Memory B cell (primary cell): ENCODE results near the gene CFAP20DC.
"Not testable (repeated sequence)": the region's sequence is repeated elsewhere in the genome, so short reads cannot be mapped to it uniquely, and the experiment has no call there.

Experiments
- ATAC-seq: fragments of 150-1000 bp; cut with Tn5 transposase; 2 replicates; pipeline ENCODE4 v1.10.0; 2021; ENCODE audit warnings: low read depth, mild to moderate bottlenecking, moderate library complexity
- DNase-seq, 2 donors: peaks; one replicate each; pipeline ENCODE4 v3.0.0; 2022; ENCODE audit warnings: low spot score in 2 of 2
- H3K27ac Mint-ChIP-seq: one replicate; pipeline ENCODE4 v1.8.0; 2022; ENCODE audit warnings: mild to moderate bottlenecking, moderate library complexity, mixed read lengths
- H3K27me3 Mint-ChIP-seq: one replicate; pipeline ENCODE4 v1.8.0; 2022; ENCODE audit warnings: mixed read lengths
- H3K36me3 Mint-ChIP-seq: one replicate; pipeline ENCODE4 v1.8.0; 2022; ENCODE audit warnings: mild to moderate bottlenecking, mixed read lengths
- H3K4me1 Mint-ChIP-seq: one replicate; pipeline ENCODE4 v1.8.0; 2022; ENCODE audit warnings: mixed read lengths
- H3K4me3 Mint-ChIP-seq: one replicate; pipeline ENCODE4 v1.8.0; 2022; ENCODE audit warnings: mild to moderate bottlenecking, moderate library complexity, mixed read lengths
- H3K9me3 Mint-ChIP-seq: one replicate; pipeline ENCODE4 v1.8.0; 2022; ENCODE audit warnings: mixed read lengths

Gene CFAP20DC

GRCh38 chr3:58898513-58898912, 151.3 kb downstream of the CFAP20DC start:
- H3K4me3 Mint-ChIP-seq, result no peak overlapping the region
- peaks cover 3% of the 10 kb centered on the region for H3K36me3 Mint-ChIP-seq
- H3K27me3 Mint-ChIP-seq, result no peaks in the 10 kb centered on the region
- H3K4me1 Mint-ChIP-seq, result peaks cover 11% of the 10 kb centered on the region
- H3K27ac Mint-ChIP-seq, result no peak overlapping the region
- ATAC-seq, result no peak
- H3K9me3 Mint-ChIP-seq, result peaks cover 4% of the 10 kb centered on the region
- DNase-seq, result no peak

GRCh38 chr3:58897646-58898045, 152.2 kb downstream of the CFAP20DC start:
- peaks cover 4% of the 10 kb centered on the region for H3K9me3 Mint-ChIP-seq
- peaks cover 11% of the 10 kb centered on the region for H3K4me1 Mint-ChIP-seq
- peaks cover 3% of the 10 kb centered on the region for H3K36me3 Mint-ChIP-seq
- no peak for ATAC-seq
- H3K4me3 Mint-ChIP-seq, result no peak overlapping the region
- no peak overlapping the region for H3K27ac Mint-ChIP-seq
- no peak for DNase-seq
- H3K27me3 Mint-ChIP-seq, result no peaks in the 10 kb centered on the region

GRCh38 chr3:58895678-58896077, 154.1 kb downstream of the CFAP20DC start:
- H3K27ac Mint-ChIP-seq, H3K9me3 Mint-ChIP-seq, DNase-seq, H3K36me3 Mint-ChIP-seq, H3K4me3 Mint-ChIP-seq, H3K27me3 Mint-ChIP-seq, ATAC-seq: not testable (repeated sequence)
- H3K4me1 Mint-ChIP-seq, result peaks cover 11% of the 10 kb centered on the region

- H3K4me3 Mint-ChIP-seq, H3K36me3 Mint-ChIP-seq, H3K27me3 Mint-ChIP-seq, DNase-seq, H3K9me3 Mint-ChIP-seq, H3K27ac Mint-ChIP-seq, ATAC-seq, H3K4me1 Mint-ChIP-seq: not testable (repeated sequence)
These were observed 157.3 kb downstream of the CFAP20DC start for GRCh38 chr3:58892526-58892925.

GRCh38 chr3:58888087-58888486, 161.7 kb downstream of the CFAP20DC start:
- H3K27me3 Mint-ChIP-seq, result peaks cover 2% of the 10 kb centered on the region
- H3K9me3 Mint-ChIP-seq, result no peaks in the 10 kb centered on the region
- no peak for DNase-seq
- no peak overlapping the region for H3K4me3 Mint-ChIP-seq
- no peak overlapping the region for H3K27ac Mint-ChIP-seq
- H3K4me1 Mint-ChIP-seq, result no peaks in the 10 kb centered on the region
- ATAC-seq, result no peak
- no peaks in the 10 kb centered on the region for H3K36me3 Mint-ChIP-seq

- ATAC-seq (no peak), DNase-seq (no peak)
- H3K36me3 Mint-ChIP-seq, result no peaks in the 10 kb centered on the region
These were observed 165.4 kb downstream of the CFAP20DC start for GRCh38 chr3:58884453-58884852.

GRCh38 chr3:58880182-58880581, 169.6 kb downstream of the CFAP20DC start:
- no peaks in the 10 kb centered on the region for H3K4me1 Mint-ChIP-seq
- ATAC-seq, result no peak
- H3K27me3 Mint-ChIP-seq, result peaks cover 3% of the 10 kb centered on the region
- H3K9me3 Mint-ChIP-seq, result no peaks in the 10 kb centered on the region
- no peaks in the 10 kb centered on the region for H3K36me3 Mint-ChIP-seq
- no peak overlapping the region for H3K27ac Mint-ChIP-seq
- H3K4me3 Mint-ChIP-seq, result no peak overlapping the region
- no peak for DNase-seq

More at GRCh38 chr3:58884453-58884852, 165.4 kb downstream of the CFAP20DC start:
- no peaks in the 10 kb centered on the region for H3K4me1 Mint-ChIP-seq
- no peak overlapping the region for H3K4me3 Mint-ChIP-seq
- H3K27me3 Mint-ChIP-seq, result peaks cover 2% of the 10 kb centered on the region
- no peak overlapping the region for H3K27ac Mint-ChIP-seq
- H3K9me3 Mint-ChIP-seq, result no peaks in the 10 kb centered on the region

GRCh38 chr3:58874795-58875194, 175.0 kb downstream of the CFAP20DC start:
- H3K9me3 Mint-ChIP-seq, result no peaks in the 10 kb centered on the region
- no peaks in the 10 kb centered on the region for H3K36me3 Mint-ChIP-seq
- ATAC-seq, result no peak
- no peaks in the 10 kb centered on the region for H3K4me1 Mint-ChIP-seq
- no peak for DNase-seq
- H3K27ac Mint-ChIP-seq, result no peak overlapping the region
- H3K27me3 Mint-ChIP-seq, result peaks cover 6% of the 10 kb centered on the region
- no peak overlapping the region for H3K4me3 Mint-ChIP-seq

- no peak overlapping the region for H3K27ac Mint-ChIP-seq
- H3K4me1 Mint-ChIP-seq, result no peaks in the 10 kb centered on the region
These were observed 175.5 kb downstream of the CFAP20DC start for GRCh38 chr3:58874248-58874741.

GRCh38 chr3:58868097-58868779, 181.6 kb downstream of the CFAP20DC start:
- Mint-ChIP-seq H3K36me3 (no peaks in the 10 kb centered on the region), H3K4me1 (no peaks in the 10 kb centered on the region), H3K27ac (peak overlapping the region; percentile 50), H3K9me3 (no peaks in the 10 kb centered on the region), H3K4me3 (peak overlapping the region; percentile 60), H3K27me3 (peaks cover 3% of the 10 kb centered on the region)
- DNase-seq (no peak), ATAC-seq (peak; percentile 70)

More at GRCh38 chr3:58874248-58874741, 175.5 kb downstream of the CFAP20DC start:
- Mint-ChIP-seq H3K27me3 (peaks cover 6% of the 10 kb centered on the region), H3K36me3 (no peaks in the 10 kb centered on the region), H3K9me3 (no peaks in the 10 kb centered on the region), H3K4me3 (no peak overlapping the region)
- ATAC-seq, result no peak
- no peak for DNase-seq

- Mint-ChIP-seq H3K27ac (peak overlapping the region; percentile 50), H3K4me3 (peak overlapping the region; percentile 60), H3K36me3 (no peaks in the 10 kb centered on the region), H3K9me3 (no peaks in the 10 kb centered on the region), H3K4me1 (no peaks in the 10 kb centered on the region), H3K27me3 (peaks cover 4% of the 10 kb centered on the region)
- DNase-seq, result no peak
- no peak for ATAC-seq
These were observed 182.2 kb downstream of the CFAP20DC start for GRCh38 chr3:58867621-58868020.

- no peak overlapping the region for H3K27ac Mint-ChIP-seq
- peaks cover 3% of the 10 kb centered on the region for H3K4me1 Mint-ChIP-seq
- no peaks in the 10 kb centered on the region for H3K36me3 Mint-ChIP-seq
- DNase-seq (no peak), ATAC-seq (no peak)
- peaks cover 4% of the 10 kb centered on the region for H3K27me3 Mint-ChIP-seq
- H3K9me3 Mint-ChIP-seq, result no peaks in the 10 kb centered on the region
- H3K4me3 Mint-ChIP-seq, result no peak overlapping the region
These were observed 183.7 kb downstream of the CFAP20DC start for GRCh38 chr3:58866079-58866478.

- ATAC-seq (no peak), DNase-seq (no peak)
- no peak overlapping the region for H3K27ac Mint-ChIP-seq
- H3K4me1 Mint-ChIP-seq, result peaks cover 3% of the 10 kb centered on the region
- H3K9me3 Mint-ChIP-seq, result no peaks in the 10 kb centered on the region
- H3K27me3 Mint-ChIP-seq, result peaks cover 1% of the 10 kb centered on the region
- H3K4me3 Mint-ChIP-seq, result no peak overlapping the region
- no peaks in the 10 kb centered on the region for H3K36me3 Mint-ChIP-seq
These were observed 185.3 kb downstream of the CFAP20DC start for GRCh38 chr3:58864480-58864879.

GRCh38 chr3:58863206-58863605, 186.6 kb downstream of the CFAP20DC start:
- Mint-ChIP-seq H3K9me3 (no peaks in the 10 kb centered on the region), H3K27ac (no peak overlapping the region), H3K27me3 (peaks cover 1% of the 10 kb centered on the region), H3K4me1 (peaks cover 3% of the 10 kb centered on the region), H3K4me3 (no peak overlapping the region), H3K36me3 (no peaks in the 10 kb centered on the region)
- no peak for DNase-seq
- ATAC-seq, result no peak

GRCh38 chr3:58861551-58861950, 188.3 kb downstream of the CFAP20DC start:
- no peaks in the 10 kb centered on the region for H3K9me3 Mint-ChIP-seq
- H3K27me3 Mint-ChIP-seq, result peaks cover 1% of the 10 kb centered on the region
- peaks cover 5% of the 10 kb centered on the region for H3K4me1 Mint-ChIP-seq

More at GRCh38 chr3:58861551-58861950, 188.3 kb downstream of the CFAP20DC start:
- ATAC-seq, result no peak
- no peak overlapping the region for H3K4me3 Mint-ChIP-seq
- H3K36me3 Mint-ChIP-seq, result no peaks in the 10 kb centered on the region
- H3K27ac Mint-ChIP-seq, result no peak overlapping the region
- no peak for DNase-seq
